Uterus (tissue), 4 donors: ENCODE data around the gene HTT. TPM values are rescaled to one million over a fixed set of nuclear protein-coding genes. Genes with fewer than 3 reads are reported as not detected.

Source experiments
- DNase-seq, 2 donors: peaks; one replicate each; pipeline ENCODE4 v3.0.0-alpha.2; 2019 to 2020
- H3K27ac ChIP-seq, 2 donors: fragments of 200-600 bp; sonication (generic); 1 replicate in 1 of 2; 2 replicates in 1 of 2; pipeline ENCODE4 v1.5.1; 2016 to 2018
- H3K27me3 ChIP-seq, 2 donors: fragments of 200-600 bp; sonication (generic); one replicate each; pipeline ENCODE4 v1.5.1; 2018 to 2019; ENCODE audit warnings: control low read depth in 1 of 2
- H3K36me3 ChIP-seq, 2 donors: fragments of 200-600 bp; sonication (generic); one replicate each; pipeline ENCODE4 v1.5.1; 2019; ENCODE audit warnings: control low read depth in 1 of 2
- H3K4me1 ChIP-seq, 2 donors: fragments of 200-600 bp; sonication (generic); one replicate each; pipeline ENCODE4 v1.5.1; 2018 to 2019; ENCODE audit warnings: control low read depth in 1 of 2
- H3K4me3 ChIP-seq, 2 donors: fragments of 200-600 bp; sonication (generic); 1 replicate in 1 of 2; 2 replicates in 1 of 2; pipeline ENCODE4 v1.5.1; 2018 to 2019; ENCODE audit warnings: mild to moderate bottlenecking in 1 of 2
- H3K9me3 ChIP-seq, 2 donors: fragments of 200-600 bp; sonication (generic); one replicate each; pipeline ENCODE4 v1.5.1; 2019; ENCODE audit warnings: control low read depth in 1 of 2
- POLR2A ChIP-seq, 2 donors: fragments of 450-650 bp; IDR thresholded peaks; one replicate each; pipeline ENCODE4 v1.6.1; 2016; ENCODE audit warnings: antibody characterized with exemption in 2 of 2, mild to moderate bottlenecking in 1 of 2, moderate library complexity in 1 of 2
- intact Hi-C: fragments of 100-400 bp; cut with DNase I; formaldehyde crosslinking; loops from one replicate; pipeline ENCODE4 v1.15.1; 2023; ENCODE audit warnings: low total_unique reads
- total RNA-seq, 4 donors: library from RNA; depleted of rRNA in 3 of 4; stranded (reverse); fragments of >200 nt in 3 of 4; gene quantifications; one replicate each; pipeline versions ENCODE4 v1.1.0 to v1.2.4, GENCODE V29; 2014 to 2023
- TF ChIP-seq, protein P1 (sequence below), 4 experiments: fragments of 200-600 bp in 2 of 4; fragments of 450-650 bp in 2 of 4; sonication (generic) in 2 of 4; IDR thresholded peaks; one replicate each; pipeline ENCODE4 v1.5.1; 2016 to 2019; ENCODE audit warnings: antibody characterized with exemption in 4 of 4, mild to moderate bottlenecking in 2 of 4, moderate library complexity in 1 of 4
- donor health status: DM: yes; HTN: yes; CAD: no.

HTT gene
- total RNA-seq, 4 donors from 2014 or later = 10.9 to 81.4 (median 49.8) TPM

DNA sequence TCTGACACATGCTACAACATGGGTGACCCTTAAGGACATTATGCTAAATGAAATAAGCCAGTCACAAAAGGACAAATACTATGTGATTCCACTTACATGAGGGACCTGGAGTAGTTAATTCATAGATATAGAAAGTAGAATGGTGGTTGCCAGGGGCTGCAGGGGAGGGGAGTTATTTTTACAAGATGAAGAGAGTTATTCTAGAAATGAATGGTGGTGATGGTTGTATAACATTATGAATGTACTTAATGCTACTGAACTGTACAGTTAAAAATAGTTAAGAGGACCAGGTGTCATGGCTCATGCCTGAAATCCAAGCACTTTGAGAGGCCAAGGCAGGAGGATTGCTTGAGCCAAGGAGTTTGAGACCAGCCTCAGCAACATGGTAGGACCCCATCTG lies 115.0 kb downstream of the HTT start:
- intact Hi-C loops = no loop called here
- Histone ChIP-seq H3K9me3 (no peaks in the 10 kb centered on the region), H3K4me1 (no peaks in the 10 kb centered on the region), H3K27me3 (no peaks in the 10 kb centered on the region), H3K36me3 (no peaks in the 10 kb centered on the region), H3K4me3 (no peak overlapping the region), H3K27ac (no peak overlapping the region)
- TF ChIP-seq POLR2A (IDR thresholded peaks at IDR 0.05) = no peak
- TF ChIP-seq, protein P1, sequence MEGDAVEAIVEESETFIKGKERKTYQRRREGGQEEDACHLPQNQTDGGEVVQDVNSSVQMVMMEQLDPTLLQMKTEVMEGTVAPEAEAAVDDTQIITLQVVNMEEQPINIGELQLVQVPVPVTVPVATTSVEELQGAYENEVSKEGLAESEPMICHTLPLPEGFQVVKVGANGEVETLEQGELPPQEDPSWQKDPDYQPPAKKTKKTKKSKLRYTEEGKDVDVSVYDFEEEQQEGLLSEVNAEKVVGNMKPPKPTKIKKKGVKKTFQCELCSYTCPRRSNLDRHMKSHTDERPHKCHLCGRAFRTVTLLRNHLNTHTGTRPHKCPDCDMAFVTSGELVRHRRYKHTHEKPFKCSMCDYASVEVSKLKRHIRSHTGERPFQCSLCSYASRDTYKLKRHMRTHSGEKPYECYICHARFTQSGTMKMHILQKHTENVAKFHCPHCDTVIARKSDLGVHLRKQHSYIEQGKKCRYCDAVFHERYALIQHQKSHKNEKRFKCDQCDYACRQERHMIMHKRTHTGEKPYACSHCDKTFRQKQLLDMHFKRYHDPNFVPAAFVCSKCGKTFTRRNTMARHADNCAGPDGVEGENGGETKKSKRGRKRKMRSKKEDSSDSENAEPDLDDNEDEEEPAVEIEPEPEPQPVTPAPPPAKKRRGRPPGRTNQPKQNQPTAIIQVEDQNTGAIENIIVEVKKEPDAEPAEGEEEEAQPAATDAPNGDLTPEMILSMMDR (IDR thresholded peaks at IDR 0.05) = no peak
- DNase-seq = no peak

DNA sequence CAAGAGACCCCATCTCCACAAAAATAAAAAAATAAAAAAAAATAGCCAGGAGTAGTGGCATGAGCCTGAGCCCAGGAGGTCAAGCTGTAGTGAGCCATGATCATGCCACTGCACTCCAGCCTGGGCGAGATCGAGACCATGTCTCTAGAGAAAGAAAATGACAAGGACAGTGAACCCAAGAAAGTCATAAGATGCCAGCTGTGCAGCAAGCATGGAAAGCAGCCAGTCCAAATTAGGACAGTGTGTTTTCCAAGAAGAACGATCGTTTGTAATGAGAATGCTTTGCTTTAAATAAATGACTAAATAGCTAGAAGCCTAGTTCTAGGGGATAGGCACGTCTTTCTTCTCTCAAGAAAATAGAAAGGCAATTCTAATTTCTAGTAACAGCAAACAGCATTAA lies 116.1 kb downstream of the HTT start:
- Histone ChIP-seq H3K27ac (no peak overlapping the region), H3K9me3 (no peaks in the 10 kb centered on the region), H3K4me3 (no peak overlapping the region), H3K27me3 (no peaks in the 10 kb centered on the region), H3K4me1 (no peaks in the 10 kb centered on the region), H3K36me3 (no peaks in the 10 kb centered on the region)
- no peak for DNase-seq
- TF ChIP-seq, protein P1 (IDR thresholded peaks at IDR 0.05) = no peak
- TF ChIP-seq POLR2A (IDR thresholded peaks at IDR 0.05) = no peak
- intact Hi-C loops = no loop called here

DNA sequence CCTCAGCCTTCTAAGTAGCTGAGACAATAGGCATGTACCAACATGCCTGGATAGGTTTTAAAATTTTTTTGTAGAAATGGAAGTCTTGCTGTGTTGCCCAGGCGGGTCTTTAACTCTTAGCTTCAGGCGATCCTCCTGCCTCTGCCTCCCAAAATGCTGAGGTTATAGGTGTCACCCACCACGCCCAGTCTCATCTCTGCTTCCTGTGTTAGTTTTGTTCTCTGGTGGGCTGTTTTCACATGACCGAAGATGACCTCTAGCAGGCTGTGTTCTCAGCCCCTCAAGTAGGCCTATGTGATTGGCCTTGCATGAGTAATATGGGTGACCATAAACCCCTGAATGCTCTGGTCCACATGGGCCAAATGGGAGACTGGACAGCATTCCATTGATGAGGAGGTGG lies 117.7 kb downstream of the HTT start:
- intact Hi-C loops = no loop called here
- Histone ChIP-seq H3K4me1 (no peaks in the 10 kb centered on the region), H3K27ac (no peak overlapping the region), H3K27me3 (no peaks in the 10 kb centered on the region), H3K36me3 (no peaks in the 10 kb centered on the region), H3K4me3 (no peak overlapping the region), H3K9me3 (no peaks in the 10 kb centered on the region)
- TF ChIP-seq, protein P1 (IDR thresholded peaks at IDR 0.05) = no peak
- TF ChIP-seq POLR2A (IDR thresholded peaks at IDR 0.05) = no peak
- no peak for DNase-seq

DNA sequence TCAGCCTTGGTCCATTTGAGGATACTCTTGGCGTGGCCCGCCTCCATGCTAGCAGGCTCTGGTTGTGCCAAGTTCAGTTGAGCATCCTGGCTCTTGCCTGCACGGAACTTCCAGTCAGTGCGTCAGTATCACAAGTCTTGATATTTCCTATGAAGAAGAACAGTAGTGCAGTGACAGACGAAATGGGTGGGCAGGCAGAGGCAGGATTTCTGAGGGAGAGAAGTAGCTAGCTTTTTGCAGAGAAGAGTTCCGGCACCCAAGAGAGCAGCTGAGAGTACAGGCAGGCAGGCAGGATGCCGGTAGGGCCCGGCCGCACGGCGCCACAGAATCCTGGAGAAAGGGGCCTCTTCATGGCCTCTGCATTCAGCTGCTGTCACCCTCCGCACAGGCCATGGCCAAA lies 118.3 kb downstream of the HTT start:
- no peak for DNase-seq
- TF ChIP-seq POLR2A (IDR thresholded peaks at IDR 0.05) = no peak
- TF ChIP-seq, protein P1 (IDR thresholded peaks at IDR 0.05) = no peak
- Histone ChIP-seq H3K27me3 (no peaks in the 10 kb centered on the region), H3K4me3 (no peak overlapping the region), H3K9me3 (no peaks in the 10 kb centered on the region), H3K36me3 (no peaks in the 10 kb centered on the region), H3K27ac (no peak overlapping the region), H3K4me1 (no peaks in the 10 kb centered on the region)
- intact Hi-C loops = no loop called here

DNA sequence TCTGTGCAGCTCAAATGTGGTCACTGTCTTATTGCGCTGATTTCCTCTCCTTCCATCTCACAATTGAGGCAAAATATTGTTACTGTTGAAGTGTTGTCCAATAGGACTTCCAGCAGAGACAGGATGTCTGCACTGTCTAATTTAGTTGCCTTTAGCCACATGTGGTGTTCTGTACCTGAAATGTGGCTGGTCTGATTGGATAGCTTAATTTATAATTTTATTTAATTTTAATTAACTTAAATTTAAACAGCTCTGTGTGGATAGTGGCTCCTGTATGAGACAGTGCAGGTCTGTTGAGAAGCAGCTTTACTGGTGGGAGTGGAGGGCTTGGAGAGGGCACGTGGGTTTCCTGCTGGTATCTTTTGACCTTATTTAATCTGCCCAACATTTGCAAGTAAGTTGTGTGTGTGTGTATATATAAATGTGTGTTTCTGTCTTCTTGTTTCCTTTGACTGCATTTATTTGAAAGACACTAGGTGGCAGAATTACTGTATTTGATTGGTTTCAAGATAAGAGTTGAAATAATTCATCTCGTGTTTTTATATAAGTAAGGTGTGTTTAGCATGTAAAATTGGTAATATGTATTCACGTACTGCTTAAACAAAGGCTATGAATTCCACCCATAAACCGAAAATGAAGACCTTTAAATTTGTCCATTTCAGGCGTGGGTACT lies 119.2 kb downstream of the HTT start:
- H3K27ac ChIP-seq = no peak overlapping the region
- intact Hi-C loops = no loop called here
- TF ChIP-seq POLR2A (IDR thresholded peaks at IDR 0.05) = no peak
- TF ChIP-seq, protein P1 (IDR thresholded peaks at IDR 0.05) = no peak
- H3K36me3 ChIP-seq = no peaks in the 10 kb centered on the region
- no peaks in the 10 kb centered on the region for H3K4me1 ChIP-seq
- H3K27me3 ChIP-seq = no peaks in the 10 kb centered on the region
- no peak for DNase-seq
- H3K9me3 ChIP-seq = no peaks in the 10 kb centered on the region
- H3K4me3 ChIP-seq = no peak overlapping the region
